ENCODE results near the gene TAF1C. TPM values are rescaled to one million over a fixed set of nuclear protein-coding genes. Genes with fewer than 3 reads are reported as not detected.

The TAF1C gene
- total and polyA plus RNA-seq, 9 of the 15 experiments (the other 6 are each of a cell fraction or from before 2014, with no cell fraction given): 1.5 to 74.8 (median 21.0) TPM

DNA sequence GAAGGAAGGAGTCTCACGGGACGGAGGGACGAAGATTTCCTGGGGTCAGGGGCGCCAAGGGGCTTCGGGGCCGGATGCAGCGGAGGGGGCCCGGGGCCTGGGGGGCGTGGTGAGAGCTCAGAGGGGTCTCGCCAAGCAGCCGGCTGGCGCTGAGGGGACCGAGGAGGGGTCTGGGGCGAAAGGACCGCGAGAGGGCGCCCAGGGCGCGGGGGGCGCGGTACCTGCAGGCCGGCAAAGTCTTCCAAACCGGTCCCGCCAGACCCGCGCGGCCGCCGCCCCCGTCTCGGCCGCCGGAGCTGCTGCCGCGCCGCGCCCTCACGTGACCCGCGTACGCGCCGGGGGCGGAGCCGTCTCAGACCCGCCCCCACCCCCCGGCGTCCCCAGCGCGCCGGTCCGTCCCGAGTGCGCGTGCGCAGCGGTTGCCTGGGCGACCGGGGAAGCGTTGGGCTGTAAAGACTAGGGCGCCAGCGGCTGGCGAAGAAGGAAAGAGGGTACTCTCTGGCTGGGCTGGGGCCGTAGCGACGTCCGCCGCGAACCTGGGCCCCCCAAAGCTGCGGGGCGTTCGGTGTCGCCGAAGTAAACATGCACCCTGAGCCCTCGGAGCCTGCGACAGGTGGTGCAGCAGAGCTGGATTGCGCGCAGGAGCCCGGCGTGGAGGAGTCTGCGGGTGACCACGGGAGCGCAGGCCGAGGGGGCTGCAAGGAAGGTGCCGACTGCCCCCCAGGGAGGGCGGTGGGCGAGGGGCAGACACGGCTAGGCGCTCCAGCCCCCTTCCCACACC lies 41.8 kb downstream of the TAF1C start, which contains the start of the genes DNAAF1 and HSDL1 (continued):
- TF ChIP-seq, protein P1, sequence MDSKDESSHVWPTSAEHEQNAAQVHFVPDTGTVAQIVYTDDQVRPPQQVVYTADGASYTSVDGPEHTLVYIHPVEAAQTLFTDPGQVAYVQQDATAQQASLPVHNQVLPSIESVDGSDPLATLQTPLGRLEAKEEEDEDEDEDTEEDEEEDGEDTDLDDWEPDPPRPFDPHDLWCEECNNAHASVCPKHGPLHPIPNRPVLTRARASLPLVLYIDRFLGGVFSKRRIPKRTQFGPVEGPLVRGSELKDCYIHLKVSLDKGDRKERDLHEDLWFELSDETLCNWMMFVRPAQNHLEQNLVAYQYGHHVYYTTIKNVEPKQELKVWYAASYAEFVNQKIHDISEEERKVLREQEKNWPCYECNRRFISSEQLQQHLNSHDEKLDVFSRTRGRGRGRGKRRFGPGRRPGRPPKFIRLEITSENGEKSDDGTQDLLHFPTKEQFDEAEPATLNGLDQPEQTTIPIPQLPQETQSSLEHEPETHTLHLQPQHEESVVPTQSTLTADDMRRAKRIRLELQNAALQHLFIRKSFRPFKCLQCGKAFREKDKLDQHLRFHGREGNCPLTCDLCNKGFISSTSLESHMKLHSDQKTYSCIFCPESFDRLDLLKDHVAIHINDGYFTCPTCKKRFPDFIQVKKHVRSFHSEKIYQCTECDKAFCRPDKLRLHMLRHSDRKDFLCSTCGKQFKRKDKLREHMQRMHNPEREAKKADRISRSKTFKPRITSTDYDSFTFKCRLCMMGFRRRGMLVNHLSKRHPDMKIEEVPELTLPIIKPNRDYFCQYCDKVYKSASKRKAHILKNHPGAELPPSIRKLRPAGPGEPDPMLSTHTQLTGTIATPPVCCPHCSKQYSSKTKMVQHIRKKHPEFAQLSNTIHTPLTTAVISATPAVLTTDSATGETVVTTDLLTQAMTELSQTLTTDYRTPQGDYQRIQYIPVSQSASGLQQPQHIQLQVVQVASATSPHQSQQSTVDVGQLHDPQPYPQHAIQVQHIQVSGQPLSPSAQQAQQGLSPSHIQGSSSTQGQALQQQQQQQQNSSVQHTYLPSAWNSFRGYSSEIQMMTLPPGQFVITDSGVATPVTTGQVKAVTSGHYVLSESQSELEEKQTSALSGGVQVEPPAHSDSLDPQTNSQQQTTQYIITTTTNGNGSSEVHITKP (IDR thresholded peaks at IDR 0.05; ENCODE audit: partially characterized antibody): no peak
- TF ChIP-seq, protein P2, sequence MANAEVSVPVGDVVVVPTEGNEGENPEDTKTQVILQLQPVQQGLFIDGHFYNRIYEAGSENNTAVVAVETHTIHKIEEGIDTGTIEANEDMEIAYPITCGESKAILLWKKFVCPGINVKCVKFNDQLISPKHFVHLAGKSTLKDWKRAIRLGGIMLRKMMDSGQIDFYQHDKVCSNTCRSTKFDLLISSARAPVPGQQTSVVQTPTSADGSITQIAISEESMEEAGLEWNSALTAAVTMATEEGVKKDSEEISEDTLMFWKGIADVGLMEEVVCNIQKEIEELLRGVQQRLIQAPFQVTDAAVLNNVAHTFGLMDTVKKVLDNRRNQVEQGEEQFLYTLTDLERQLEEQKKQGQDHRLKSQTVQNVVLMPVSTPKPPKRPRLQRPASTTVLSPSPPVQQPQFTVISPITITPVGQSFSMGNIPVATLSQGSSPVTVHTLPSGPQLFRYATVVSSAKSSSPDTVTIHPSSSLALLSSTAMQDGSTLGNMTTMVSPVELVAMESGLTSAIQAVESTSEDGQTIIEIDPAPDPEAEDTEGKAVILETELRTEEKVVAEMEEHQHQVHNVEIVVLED (CRISPR knock-in tag; IDR thresholded peaks at IDR 0.05): peak; percentile 95
- TF ChIP-seq PHF20 (IDR thresholded peaks at IDR 0.05; ENCODE audit: partially characterized antibody): no peak
- no peak for TF ChIP-seq ELF2 (CRISPR knock-in tag; IDR thresholded peaks at IDR 0.05)
- no peak for TF ChIP-seq ARHGAP35 (IDR thresholded peaks at IDR 0.05; ENCODE audit: partially characterized antibody)
- TF ChIP-seq, protein P3, sequence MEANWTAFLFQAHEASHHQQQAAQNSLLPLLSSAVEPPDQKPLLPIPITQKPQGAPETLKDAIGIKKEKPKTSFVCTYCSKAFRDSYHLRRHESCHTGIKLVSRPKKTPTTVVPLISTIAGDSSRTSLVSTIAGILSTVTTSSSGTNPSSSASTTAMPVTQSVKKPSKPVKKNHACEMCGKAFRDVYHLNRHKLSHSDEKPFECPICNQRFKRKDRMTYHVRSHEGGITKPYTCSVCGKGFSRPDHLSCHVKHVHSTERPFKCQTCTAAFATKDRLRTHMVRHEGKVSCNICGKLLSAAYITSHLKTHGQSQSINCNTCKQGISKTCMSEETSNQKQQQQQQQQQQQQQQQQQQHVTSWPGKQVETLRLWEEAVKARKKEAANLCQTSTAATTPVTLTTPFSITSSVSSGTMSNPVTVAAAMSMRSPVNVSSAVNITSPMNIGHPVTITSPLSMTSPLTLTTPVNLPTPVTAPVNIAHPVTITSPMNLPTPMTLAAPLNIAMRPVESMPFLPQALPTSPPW (CRISPR knock-in tag; IDR thresholded peaks at IDR 0.05): peak; percentile 74
- TF ChIP-seq ZNF263 (CRISPR knock-in tag; IDR thresholded peaks at IDR 0.05; ENCODE audit: borderline replicate concordance): no peak
- TF ChIP-seq WHSC1 (IDR thresholded peaks at IDR 0.05; ENCODE audit: low read length): no peak
- TF ChIP-seq LEF1 (IDR thresholded peaks at IDR 0.05): no peak
- no peak for TF ChIP-seq C11orf30 (IDR thresholded peaks at IDR 0.05; ENCODE audit: low read depth)
- TF ChIP-seq TSHZ1 (CRISPR knock-in tag; IDR thresholded peaks at IDR 0.05): no peak
- no peak for TF ChIP-seq DIDO1 (tag; IDR thresholded peaks at IDR 0.05; ENCODE audit: low read depth)
- no peak for TF ChIP-seq ZKSCAN8 (CRISPR knock-in tag; IDR thresholded peaks at IDR 0.05)
- TF ChIP-seq, protein P4, sequence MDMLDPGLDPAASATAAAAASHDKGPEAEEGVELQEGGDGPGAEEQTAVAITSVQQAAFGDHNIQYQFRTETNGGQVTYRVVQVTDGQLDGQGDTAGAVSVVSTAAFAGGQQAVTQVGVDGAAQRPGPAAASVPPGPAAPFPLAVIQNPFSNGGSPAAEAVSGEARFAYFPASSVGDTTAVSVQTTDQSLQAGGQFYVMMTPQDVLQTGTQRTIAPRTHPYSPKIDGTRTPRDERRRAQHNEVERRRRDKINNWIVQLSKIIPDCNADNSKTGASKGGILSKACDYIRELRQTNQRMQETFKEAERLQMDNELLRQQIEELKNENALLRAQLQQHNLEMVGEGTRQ (CRISPR knock-in tag; IDR thresholded peaks at IDR 0.05): peak; percentile 85
